Central memory CD8-positive, alpha-beta T cell (primary cell): ENCODE measurements around the gene KIF1C.

Source experiments
- ATAC-seq: fragments of 150-1000 bp; cut with Tn5 transposase; replicated peaks from 2 replicates; pipeline ENCODE4 v1.10.0; 2022; ENCODE audit warnings: mild to moderate bottlenecking, moderate FRiP score, moderate number of reproducible peaks; ENCODE audit not compliant: poor library complexity, severe bottlenecking; ENCODE audit errors: extremely low read depth
- DNase-seq, 2 donors: peaks; one replicate each; pipeline ENCODE4 v3.0.0; 2021; ENCODE audit warnings: low spot score in 2 of 2
- H3K27ac Mint-ChIP-seq: one replicate; pipeline ENCODE4 v1.8.0; 2022; ENCODE audit warnings: low read depth, mild to moderate bottlenecking, moderate library complexity, mixed read lengths
- H3K27me3 Mint-ChIP-seq: one replicate; pipeline ENCODE4 v1.8.0; 2022; ENCODE audit warnings: mixed read lengths
- H3K36me3 Mint-ChIP-seq: one replicate; pipeline ENCODE4 v1.8.0; 2022; ENCODE audit warnings: mild to moderate bottlenecking, moderate library complexity, mixed read lengths; ENCODE audit not compliant: insufficient read depth
- H3K4me1 Mint-ChIP-seq: one replicate; pipeline ENCODE4 v1.8.0; 2022; ENCODE audit warnings: mixed read lengths
- H3K4me3 Mint-ChIP-seq: one replicate; pipeline ENCODE4 v1.8.0; 2022; ENCODE audit warnings: mild to moderate bottlenecking, moderate library complexity, mixed read lengths
- H3K9me3 Mint-ChIP-seq: one replicate; pipeline ENCODE4 v1.8.0; 2022; ENCODE audit warnings: mixed read lengths

KIF1C gene

GRCh38 chr17:4997302-4998026 lies at the start of gene KIF1C, which contains the start of gene INCA1:
Gene KIF1C (plus strand): TSS chr17:4997950. CDS start chr17:5000247, 2,297 bp downstream.
Gene INCA1 (minus strand): TSS chr17:4997522. CDS start chr17:4994437, 3,085 bp downstream.
- DNase-seq (peak; percentile 86), ATAC-seq (peak; percentile 91)
- Mint-ChIP-seq H3K27me3 (no peaks in the 10 kb centered on the region), H3K4me3 (peak within 1 kb of the TSS; percentile 86), H3K9me3 (no peaks in the 10 kb centered on the region), H3K4me1 (peaks cover 39% of the 10 kb centered on the region), H3K36me3 (peaks cover 11% of the 10 kb centered on the region), H3K27ac (peak within 1 kb of the TSS; percentile 82)

DNA sequence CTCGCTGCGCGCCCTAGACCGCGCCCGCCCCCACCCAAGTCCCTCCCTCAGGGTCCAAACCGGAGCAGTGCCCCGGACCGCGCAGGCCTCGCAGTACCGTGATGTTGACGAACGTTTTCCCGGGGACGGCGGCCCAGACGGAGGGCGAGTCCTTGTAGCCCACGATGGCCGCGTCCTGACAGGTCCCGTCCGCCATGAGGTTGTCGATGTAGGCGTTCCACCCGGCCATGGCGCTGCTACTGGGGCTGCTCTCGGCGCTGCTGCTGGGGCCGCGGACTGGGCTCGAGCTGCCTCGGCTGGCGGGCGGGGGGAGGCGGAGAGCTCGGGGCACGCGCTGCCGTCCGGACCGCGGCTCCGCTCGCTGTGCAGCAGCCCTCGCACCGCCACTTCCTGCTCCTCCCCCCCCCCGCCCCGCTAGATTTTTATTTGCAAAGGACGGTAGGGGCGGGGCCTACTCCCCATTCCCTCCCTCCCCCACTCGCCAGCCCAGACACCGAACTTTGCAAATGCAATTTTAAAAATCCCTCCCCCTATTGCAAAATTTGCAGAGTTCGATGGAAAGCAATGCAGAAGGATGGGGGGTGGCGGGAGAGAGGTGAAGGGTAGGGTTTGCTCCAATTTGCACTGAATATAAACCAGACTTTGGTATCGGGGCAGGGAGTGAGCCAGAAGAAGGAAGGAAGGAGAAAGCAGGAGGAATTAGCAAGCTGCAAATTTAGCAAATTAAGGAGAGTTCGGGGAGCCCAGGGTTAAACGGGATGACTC lies 49.4 kb upstream of the KIF1C start, which contains the start of gene PFN1:
Gene PFN1, minus strand, starts transcription at position 365 of the 765 bp plus-strand sequence. Its CDS starts 136 bp downstream, at position 229.
- Mint-ChIP-seq H3K4me3 (peak within 1 kb of the TSS; percentile 94), H3K27ac (peak within 1 kb of the TSS; percentile 94), H3K4me1 (peaks cover 52% of the 10 kb centered on the region), H3K27me3 (no peaks in the 10 kb centered on the region), H3K36me3 (peaks cover 53% of the 10 kb centered on the region), H3K9me3 (no peaks in the 10 kb centered on the region)
- ATAC-seq (peak; percentile 52), DNase-seq (peak; percentile 61 to 83)

DNA sequence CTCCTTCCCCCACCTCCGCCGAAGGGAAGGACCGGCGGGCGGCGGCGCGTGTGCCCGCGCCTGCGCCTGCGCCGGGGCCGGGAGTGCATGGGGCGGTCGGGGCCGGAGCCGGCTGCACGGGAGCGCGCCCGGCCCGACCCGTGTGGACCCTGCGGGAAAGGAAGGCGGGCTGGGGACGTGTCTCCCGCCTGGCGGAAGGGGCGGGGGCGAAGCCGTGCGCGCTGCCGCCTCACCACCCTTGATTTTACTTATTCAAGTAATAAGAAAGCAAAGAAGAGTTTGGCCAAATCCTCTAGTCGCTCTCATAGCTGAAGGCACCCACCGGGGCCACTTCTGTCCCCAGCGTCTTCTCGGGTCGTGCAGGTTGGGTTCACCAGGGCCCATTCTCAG lies 48.8 kb upstream of the KIF1C start:
- ATAC-seq, result peak; percentile 41
- Mint-ChIP-seq H3K27ac (peak overlapping the region; percentile 94), H3K27me3 (no peaks in the 10 kb centered on the region), H3K4me3 (peak overlapping the region; percentile 94), H3K9me3 (no peaks in the 10 kb centered on the region), H3K36me3 (peaks cover 51% of the 10 kb centered on the region), H3K4me1 (peaks cover 47% of the 10 kb centered on the region)
- DNase-seq, result peak; percentile 55 to 74

DNA sequence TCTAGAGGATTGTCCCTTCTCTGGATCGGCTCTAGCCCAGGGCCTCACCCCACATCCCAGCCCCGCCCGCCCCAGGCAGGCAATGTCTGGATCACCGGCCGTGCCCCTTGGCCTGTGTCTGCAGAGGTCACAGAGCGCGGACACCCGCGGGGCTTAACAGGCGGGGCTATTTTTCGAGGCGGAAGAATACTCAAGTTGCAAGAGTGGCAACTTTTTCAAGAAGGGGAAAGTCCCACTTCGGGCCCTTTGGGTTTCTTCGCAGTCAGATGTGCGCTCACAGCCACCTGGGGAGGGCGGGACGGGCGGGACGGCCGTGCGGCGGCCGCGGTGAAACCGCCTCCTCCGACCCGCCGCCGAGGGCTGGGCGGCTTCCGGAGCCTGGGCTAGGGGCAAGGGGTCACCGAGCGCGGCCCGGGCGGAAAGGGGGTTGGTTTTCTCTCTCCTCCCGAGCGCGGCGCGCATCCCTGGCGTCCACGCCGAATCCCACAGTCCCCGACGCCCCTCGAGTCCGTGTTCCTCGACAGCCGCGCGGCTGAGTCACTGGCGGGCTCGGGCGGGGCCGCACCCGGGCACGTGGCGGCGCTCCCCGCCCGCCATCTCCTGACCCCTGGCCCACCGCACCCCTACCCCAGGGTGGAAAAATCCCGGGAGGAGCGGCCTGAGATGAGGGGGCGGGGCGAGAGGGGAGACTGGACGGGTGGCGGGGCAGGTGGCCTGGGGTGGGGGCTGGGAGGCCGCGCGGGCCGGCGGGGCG lies 48.3 kb upstream of the KIF1C start:
- Mint-ChIP-seq H3K4me1 (peaks cover 41% of the 10 kb centered on the region), H3K9me3 (no peaks in the 10 kb centered on the region), H3K4me3 (peak overlapping the region; percentile 94), H3K27ac (peak overlapping the region; percentile 94), H3K27me3 (no peaks in the 10 kb centered on the region), H3K36me3 (peaks cover 46% of the 10 kb centered on the region)
- ATAC-seq, result peak; percentile 55
- peak; percentile 62 to 74 for DNase-seq

- Mint-ChIP-seq H3K27me3 (no peaks in the 10 kb centered on the region), H3K4me3 (peak overlapping the region; percentile 94), H3K4me1 (peaks cover 34% of the 10 kb centered on the region), H3K36me3 (peaks cover 42% of the 10 kb centered on the region), H3K27ac (peak overlapping the region; percentile 94), H3K9me3 (no peaks in the 10 kb centered on the region)
- ATAC-seq (peak; percentile 3), DNase-seq (no peak)
Measured at GRCh38 chr17:4950075-4950745, 47.5 kb upstream of the KIF1C start.

DNA sequence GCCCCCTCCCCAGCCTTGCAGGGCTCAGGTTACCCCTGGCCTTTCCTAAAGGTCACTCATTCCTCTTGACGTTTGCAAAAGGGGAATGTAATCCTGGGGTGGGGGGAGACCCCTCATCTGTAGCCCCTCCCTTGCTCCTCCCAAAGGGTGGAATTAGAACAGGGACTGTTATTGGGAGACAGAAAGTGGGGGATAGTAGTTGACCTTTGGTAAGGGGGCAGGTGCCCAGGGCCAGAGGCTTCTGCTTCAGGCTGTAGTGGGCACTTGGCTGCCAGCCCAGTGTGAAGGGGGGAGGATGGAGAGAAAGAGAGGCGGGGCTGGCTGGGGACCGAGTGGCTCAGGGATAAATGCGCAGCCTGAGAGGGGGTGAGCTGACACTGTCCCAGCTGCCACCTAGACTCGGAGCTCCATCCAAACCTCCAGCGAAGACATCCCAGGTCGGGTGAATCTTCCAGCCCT lies 47.0 kb upstream of the KIF1C start, which contains the start of gene ENO3:
Gene ENO3, plus strand, starts transcription at position 374 of the 459 bp plus-strand sequence. CDS start 711 bp downstream, outside the sequence.
- Mint-ChIP-seq H3K27ac (peak within 1 kb of the TSS; percentile 94), H3K27me3 (no peaks in the 10 kb centered on the region), H3K4me1 (peaks cover 28% of the 10 kb centered on the region), H3K4me3 (peak within 1 kb of the TSS; percentile 94), H3K36me3 (peaks cover 37% of the 10 kb centered on the region), H3K9me3 (no peaks in the 10 kb centered on the region)
- DNase-seq, result no peak
- no peak for ATAC-seq

DNA sequence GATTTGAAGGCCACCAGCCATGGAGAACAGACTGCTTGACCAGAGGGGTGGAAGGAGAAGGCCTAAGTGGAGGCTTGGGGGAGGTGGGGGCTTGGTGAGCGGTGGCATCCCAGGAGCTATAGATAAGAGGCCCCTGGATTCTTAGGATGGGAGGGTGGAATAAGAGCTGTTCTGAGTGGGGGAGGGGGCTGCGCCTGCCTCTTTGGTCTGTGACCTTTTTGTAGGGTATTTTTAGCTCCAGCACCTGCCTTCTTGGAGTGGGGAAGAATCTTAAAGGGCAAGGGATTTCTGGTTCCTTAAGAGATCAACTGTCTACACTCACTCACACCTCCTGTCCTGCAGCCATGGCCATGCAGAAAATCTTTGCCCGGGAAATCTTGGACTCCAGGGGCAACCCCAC lies 46.3 kb upstream of the KIF1C start:
- Mint-ChIP-seq H3K27me3 (no peaks in the 10 kb centered on the region), H3K4me3 (peak overlapping the region; percentile 94), H3K4me1 (peaks cover 25% of the 10 kb centered on the region), H3K9me3 (no peaks in the 10 kb centered on the region), H3K27ac (no peak overlapping the region), H3K36me3 (peaks cover 29% of the 10 kb centered on the region)
- ATAC-seq, result no peak
- no peak for DNase-seq

- Mint-ChIP-seq H3K9me3 (no peaks in the 10 kb centered on the region), H3K4me1 (peaks cover 21% of the 10 kb centered on the region), H3K36me3 (peaks cover 18% of the 10 kb centered on the region), H3K27ac (no peak overlapping the region), H3K4me3 (no peak overlapping the region), H3K27me3 (no peaks in the 10 kb centered on the region)
- ATAC-seq, result no peak
- no peak for DNase-seq
Measured at GRCh38 chr17:4953451-4953961, 44.2 kb upstream of the KIF1C start.

DNA sequence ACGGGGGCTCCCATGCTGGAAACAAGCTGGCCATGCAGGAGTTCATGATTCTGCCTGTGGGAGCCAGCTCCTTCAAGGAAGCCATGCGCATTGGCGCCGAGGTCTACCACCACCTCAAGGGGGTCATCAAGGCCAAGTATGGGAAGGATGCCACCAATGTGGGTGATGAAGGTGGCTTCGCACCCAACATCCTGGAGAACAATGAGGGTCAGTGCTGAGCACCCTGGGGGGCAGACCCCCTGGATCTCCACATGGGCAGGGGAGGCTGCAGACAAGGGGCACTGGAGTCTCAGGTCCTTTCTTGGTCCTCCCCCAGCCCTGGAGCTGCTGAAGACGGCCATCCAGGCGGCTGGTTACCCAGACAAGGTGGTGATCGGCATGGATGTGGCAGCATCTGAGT lies 42.7 kb upstream of the KIF1C start:
- H3K27ac Mint-ChIP-seq, result no peak overlapping the region
- peaks cover 19% of the 10 kb centered on the region for H3K36me3 Mint-ChIP-seq
- DNase-seq (no peak), ATAC-seq (no peak)
- peaks cover 18% of the 10 kb centered on the region for H3K4me1 Mint-ChIP-seq
- H3K9me3 Mint-ChIP-seq, result no peaks in the 10 kb centered on the region
- H3K27me3 Mint-ChIP-seq, result no peaks in the 10 kb centered on the region
- H3K4me3 Mint-ChIP-seq, result no peak overlapping the region

DNA sequence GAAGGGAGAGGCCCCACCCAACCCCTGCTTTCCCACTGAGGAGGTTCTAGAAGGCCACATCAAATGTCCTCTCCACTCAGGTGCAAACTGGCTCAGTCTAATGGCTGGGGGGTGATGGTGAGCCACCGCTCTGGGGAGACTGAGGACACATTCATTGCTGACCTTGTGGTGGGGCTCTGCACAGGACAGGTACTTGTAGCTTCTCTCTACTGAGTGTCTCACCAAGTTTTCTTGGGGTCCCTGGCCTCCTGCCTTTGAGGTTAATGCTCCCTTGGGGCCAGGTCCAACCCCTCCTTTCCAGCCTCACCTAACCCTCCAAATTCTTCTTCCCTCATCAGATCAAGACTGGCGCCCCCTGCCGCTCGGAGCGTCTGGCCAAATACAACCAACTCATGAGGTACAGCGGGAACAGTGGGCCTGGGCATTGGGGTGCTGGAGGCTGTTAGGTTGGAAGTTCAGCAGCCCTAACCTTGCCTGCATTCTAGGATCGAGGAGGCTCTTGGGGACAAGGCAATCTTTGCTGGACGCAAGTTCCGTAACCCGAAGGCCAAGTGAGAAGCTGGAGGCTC lies 41.2 kb upstream of the KIF1C start:
- Mint-ChIP-seq H3K27ac (peak overlapping the region; percentile 29), H3K4me1 (peaks cover 12% of the 10 kb centered on the region), H3K36me3 (peaks cover 18% of the 10 kb centered on the region), H3K9me3 (no peaks in the 10 kb centered on the region), H3K4me3 (no peak overlapping the region), H3K27me3 (no peaks in the 10 kb centered on the region)
- ATAC-seq, result no peak
- DNase-seq, result no peak

DNA sequence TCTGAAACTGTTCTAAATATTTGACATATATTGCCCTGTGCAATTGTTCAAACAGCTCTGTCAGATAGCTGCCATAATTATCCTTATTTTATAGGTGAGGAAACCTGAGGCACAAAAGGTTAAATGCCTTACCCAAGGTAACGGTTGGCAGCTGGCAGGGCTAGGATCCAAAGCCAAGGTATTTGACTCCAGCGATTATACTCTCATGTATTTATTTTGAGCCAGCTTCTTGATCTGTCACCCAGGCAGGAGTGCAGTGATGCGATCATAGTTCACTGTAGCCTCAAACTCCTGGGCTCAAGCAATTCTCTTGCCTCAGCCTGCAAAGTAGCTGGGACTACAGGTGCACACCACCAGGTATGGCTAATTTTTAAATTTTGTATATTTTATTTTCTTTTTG lies 39.6 kb upstream of the KIF1C start:
- no peak for DNase-seq
- no peaks in the 10 kb centered on the region for H3K9me3 Mint-ChIP-seq
- no peaks in the 10 kb centered on the region for H3K27me3 Mint-ChIP-seq
- H3K36me3 Mint-ChIP-seq, result peaks cover 18% of the 10 kb centered on the region
- H3K27ac Mint-ChIP-seq, result no peak overlapping the region
- no peak for ATAC-seq
- peaks cover 12% of the 10 kb centered on the region for H3K4me1 Mint-ChIP-seq
- no peak overlapping the region for H3K4me3 Mint-ChIP-seq
